NCI-H748 (cell line): ENCODE data around the gene IP6K2.
"Not testable (repeated sequence)": the region's sequence is repeated elsewhere in the genome, so short reads cannot be mapped to it uniquely, and the experiment has no call there.

ENCODE experiments used
- DNase-seq: peaks from one replicate; lab custom pipeline; 2025; ENCODE audit not compliant: unreplicated experiment; lab: John Stamatoyannopoulos, UW

IP6K2 gene

GRCh38 chr3:48727511-48727910 is 10.5 kb upstream of the IP6K2 start:
- no peak for DNase-seq

GRCh38 chr3:48725185-48725855 is 8.3 kb upstream of the IP6K2 start:
- not testable (repeated sequence) for DNase-seq

- no peak for DNase-seq
Measured at GRCh38 chr3:48723725-48724124, 6.7 kb upstream of the IP6K2 start.

GRCh38 chr3:48723293-48723692 is 6.3 kb upstream of the IP6K2 start:
- not testable (repeated sequence) for DNase-seq

GRCh38 chr3:48716508-48716981 is 476 bp downstream of the IP6K2 start:
- peak; percentile 54 for DNase-seq

GRCh38 chr3:48715174-48715800 is 1.7 kb downstream of the IP6K2 start:
- peak; percentile 48 for DNase-seq

GRCh38 chr3:48711727-48712126 is 5.3 kb downstream of the IP6K2 start:
- no peak for DNase-seq

- no peak for DNase-seq
Measured at GRCh38 chr3:48709051-48709461, 8.0 kb downstream of the IP6K2 start.

- DNase-seq: no peak
Measured at GRCh38 chr3:48708481-48708889, 8.5 kb downstream of the IP6K2 start.

- no peak for DNase-seq
Measured at GRCh38 chr3:48707157-48707556, 9.9 kb downstream of the IP6K2 start.

GRCh38 chr3:48702320-48702920 is 14.6 kb downstream of the IP6K2 start:
- DNase-seq: no peak

GRCh38 chr3:48700731-48701405 is 16.2 kb downstream of the IP6K2 start:
- no peak for DNase-seq

GRCh38 chr3:48698891-48699290 is 18.1 kb downstream of the IP6K2 start:
- no peak for DNase-seq

GRCh38 chr3:48697952-48698351 is 19.1 kb downstream of the IP6K2 start:
- no peak for DNase-seq

GRCh38 chr3:48696601-48697000 is 20.4 kb downstream of the IP6K2 start:
- DNase-seq: no peak

GRCh38 chr3:48696156-48696555 is 20.9 kb downstream of the IP6K2 start:
- DNase-seq: no peak

GRCh38 chr3:48695393-48695753 is 21.6 kb downstream of the IP6K2 start:
- no peak for DNase-seq

- DNase-seq: no peak
Measured at GRCh38 chr3:48694610-48695392, 22.2 kb downstream of the IP6K2 start.

- DNase-seq: no peak
Measured at GRCh38 chr3:48693826-48694225, 23.2 kb downstream of the IP6K2 start.

- DNase-seq: no peak
Measured at GRCh38 chr3:48692551-48692950, 24.5 kb downstream of the IP6K2 start.

GRCh38 chr3:48690846-48691458 is 26.1 kb downstream of the IP6K2 start:
- no peak for DNase-seq
